Measurements from ENCODE around the gene INMT. TPM values are rescaled to one million over a fixed set of nuclear protein-coding genes. Genes with fewer than 3 reads are reported as not detected.

The INMT gene
- total and polyA plus RNA-seq, 4 donors, result 0.84 to 130 (median 28.6) TPM

- 82% methylated on average over 4 of the region's 4 CpGs for WGBS
- peaks cover 0 to 4% (median under 1%) of the 10 kb centered on the region in 4 donors for H3K4me1 ChIP-seq (ENCODE audit: control insufficient read depth in 4 of 4, insufficient read depth in 4 of 4, low read length in 3 of 4)
- no peaks in the 10 kb centered on the region for H3K9me3 ChIP-seq (ENCODE audit: control insufficient read depth in 4 of 4, low read length in 3 of 4)
- peaks cover 0 to 4% (median 2%) of the 10 kb centered on the region in 4 donors for H3K36me3 ChIP-seq (ENCODE audit: control insufficient read depth in 4 of 4, insufficient read depth in 3 of 4, low read depth in 1 of 4, low read length in 3 of 4)
- no peak overlapping the region for H3K27ac ChIP-seq (ENCODE audit: low read depth in 1 of 2, low read length in 2 of 2)
- DNase-seq (ENCODE audit: low spot score), result no peak
- H3K27me3 ChIP-seq (ENCODE audit: control insufficient read depth in 4 of 4, insufficient read depth in 4 of 4, low read length in 3 of 4), result no peaks in the 10 kb centered on the region
- no peak for TF ChIP-seq TAF1 (conservative IDR thresholded peaks at IDR 0.05)
- H3K4me3 ChIP-seq (ENCODE audit: low read depth in 1 of 3, low read length in 3 of 3), result no peak overlapping the region
- no peak overlapping the region for H3K9ac ChIP-seq (ENCODE audit: low read depth in 1 of 2, low read length in 2 of 2)
Observed at GRCh38 chr7:30776971-30777370, 25.0 kb downstream of the INMT start.

DNA sequence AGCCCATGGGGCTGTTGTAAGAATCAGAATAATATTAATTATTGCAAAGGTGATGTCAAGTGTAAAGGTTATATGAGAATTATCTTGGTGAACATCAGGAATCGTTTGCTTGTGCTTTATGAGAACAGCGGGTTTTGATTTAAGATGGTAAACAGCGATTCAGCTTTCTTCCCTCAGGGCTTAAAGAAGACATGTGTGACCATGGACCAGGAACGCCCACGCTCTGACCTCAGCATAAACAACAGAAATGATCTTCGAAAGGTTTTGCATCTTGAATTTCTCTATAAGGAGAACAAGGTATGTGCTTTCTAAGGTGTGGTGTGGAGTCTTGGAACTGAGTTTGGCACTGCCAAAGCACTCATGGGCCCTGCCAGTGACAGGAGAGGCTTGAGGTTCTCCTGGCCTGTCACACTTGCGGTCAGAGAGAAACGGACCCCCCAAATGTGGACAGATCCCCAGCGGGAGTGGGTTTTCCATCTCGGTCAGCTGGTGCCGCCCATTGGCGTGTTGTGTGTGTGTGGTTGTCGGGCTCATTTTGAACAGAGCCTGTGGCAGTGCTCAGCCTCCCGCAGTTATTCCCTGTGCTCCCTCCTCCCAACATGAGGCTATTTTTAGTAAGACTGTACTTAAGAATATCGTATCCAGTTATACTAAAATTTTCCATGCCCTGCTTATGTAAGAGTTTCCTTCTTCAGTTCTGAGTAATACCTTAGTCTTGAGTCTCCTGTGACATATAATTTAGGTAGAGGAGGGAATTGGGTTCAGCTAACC, 26.5 kb downstream of the INMT start:
- Histone ChIP-seq H3K36me3 (ENCODE audit: control insufficient read depth in 4 of 4, insufficient read depth in 3 of 4, low read depth in 1 of 4, low read length in 3 of 4) (peaks cover 0 to 4% (median 4%) of the 10 kb centered on the region in 4 donors), H3K27ac (ENCODE audit: low read depth in 1 of 2, low read length in 2 of 2) (no peak overlapping the region), H3K4me1 (ENCODE audit: control insufficient read depth in 4 of 4, insufficient read depth in 4 of 4, low read length in 3 of 4) (no peaks in the 10 kb centered on the region), H3K9ac (ENCODE audit: low read depth in 1 of 2, low read length in 2 of 2) (no peak overlapping the region), H3K27me3 (ENCODE audit: control insufficient read depth in 4 of 4, insufficient read depth in 4 of 4, low read length in 3 of 4) (no peaks in the 10 kb centered on the region), H3K4me3 (ENCODE audit: low read depth in 1 of 3, low read length in 3 of 3) (no peak overlapping the region), H3K9me3 (ENCODE audit: control insufficient read depth in 4 of 4, low read length in 3 of 4) (no peaks in the 10 kb centered on the region)
- 92% methylated on average over 15 of the region's 15 CpGs for WGBS
- no peak for TF ChIP-seq HNF4A (conservative IDR thresholded peaks at IDR 0.05)
- TF ChIP-seq RXRA (IDR thresholded peaks at IDR 0.05), result no peak
- no peak for TF ChIP-seq EGR1 (IDR thresholded peaks at IDR 0.05; ENCODE audit: low read depth in 2 of 2)
- no peak for TF ChIP-seq RAD21 (IDR thresholded peaks at IDR 0.05)
- no peak for TF ChIP-seq JUND (IDR thresholded peaks at IDR 0.05)
- TF ChIP-seq, protein P1, sequence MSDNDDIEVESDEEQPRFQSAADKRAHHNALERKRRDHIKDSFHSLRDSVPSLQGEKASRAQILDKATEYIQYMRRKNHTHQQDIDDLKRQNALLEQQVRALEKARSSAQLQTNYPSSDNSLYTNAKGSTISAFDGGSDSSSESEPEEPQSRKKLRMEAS (IDR thresholded peaks at IDR 0.05), result no peak
- no peak for TF ChIP-seq FOXA2 (IDR thresholded peaks at IDR 0.05)
- TF ChIP-seq FOXA1 (IDR thresholded peaks at IDR 0.05), result no peak
- no peak for TF ChIP-seq YY1 (IDR thresholded peaks at IDR 0.05)
- no peak for TF ChIP-seq REST (IDR thresholded peaks at IDR 0.05)
- TF ChIP-seq, protein P2, sequence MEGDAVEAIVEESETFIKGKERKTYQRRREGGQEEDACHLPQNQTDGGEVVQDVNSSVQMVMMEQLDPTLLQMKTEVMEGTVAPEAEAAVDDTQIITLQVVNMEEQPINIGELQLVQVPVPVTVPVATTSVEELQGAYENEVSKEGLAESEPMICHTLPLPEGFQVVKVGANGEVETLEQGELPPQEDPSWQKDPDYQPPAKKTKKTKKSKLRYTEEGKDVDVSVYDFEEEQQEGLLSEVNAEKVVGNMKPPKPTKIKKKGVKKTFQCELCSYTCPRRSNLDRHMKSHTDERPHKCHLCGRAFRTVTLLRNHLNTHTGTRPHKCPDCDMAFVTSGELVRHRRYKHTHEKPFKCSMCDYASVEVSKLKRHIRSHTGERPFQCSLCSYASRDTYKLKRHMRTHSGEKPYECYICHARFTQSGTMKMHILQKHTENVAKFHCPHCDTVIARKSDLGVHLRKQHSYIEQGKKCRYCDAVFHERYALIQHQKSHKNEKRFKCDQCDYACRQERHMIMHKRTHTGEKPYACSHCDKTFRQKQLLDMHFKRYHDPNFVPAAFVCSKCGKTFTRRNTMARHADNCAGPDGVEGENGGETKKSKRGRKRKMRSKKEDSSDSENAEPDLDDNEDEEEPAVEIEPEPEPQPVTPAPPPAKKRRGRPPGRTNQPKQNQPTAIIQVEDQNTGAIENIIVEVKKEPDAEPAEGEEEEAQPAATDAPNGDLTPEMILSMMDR (IDR thresholded peaks at IDR 0.05; ENCODE audit: low read depth, low read length, missing input control), result no peak
- no peak for TF ChIP-seq HNF4G (IDR thresholded peaks at IDR 0.05)
- no peak for TF ChIP-seq TAF1 (conservative IDR thresholded peaks at IDR 0.05)
- no peak for TF ChIP-seq ZBTB33 (IDR thresholded peaks at IDR 0.05)
- TF ChIP-seq GABPA (IDR thresholded peaks at IDR 0.05 in 1 of 2, conservative IDR thresholded peaks at IDR 0.05 in 1 of 2), result no peak
- TF ChIP-seq NR2F2 (IDR thresholded peaks at IDR 0.05), result no peak
- no peak for TF ChIP-seq ATF3 (IDR thresholded peaks at IDR 0.05)
- no peak for TF ChIP-seq SP1 (IDR thresholded peaks at IDR 0.05)
- no peak for DNase-seq (ENCODE audit: low spot score)
